ENCODE measurements around the gene GRB10. TPM values are rescaled to one million over a fixed set of nuclear protein-coding genes. Genes with fewer than 3 reads are reported as not detected.

Gene GRB10
- total RNA-seq (240 and 243 TPM in 2 replicates), polyA plus RNA-seq (36.2 and 43.7 TPM in 2 replicates), polyA minus RNA-seq (129 and 144 TPM in 2 replicates), Bru-seq, nascent RNA (percentile 98 among the genes with signal in this experiment), BruChase-seq, experiment 1, labeled RNA remaining after a 6-hour chase (percentile 89 among the genes with signal in this experiment), BruChase-seq, experiment 2, labeled RNA remaining after a 2-hour chase (percentile 95 among the genes with signal in this experiment)
- polyA plus RNA-seq (2011; cell fraction: cytosol; rRNA removed): 30.5 and 31.8 TPM in 2 replicates
- polyA plus RNA-seq (2011; cell fraction: nucleus; rRNA removed): 127 and 138 TPM in 2 replicates
- polyA plus RNA-seq (2012): 81.9 and 101 TPM in 2 replicates
- polyA minus RNA-seq (2011; cell fraction: cytosol; rRNA and poly(A)+ RNA removed): 19.9 TPM
- 265 and 279 TPM in 2 replicates for polyA minus RNA-seq (2011; cell fraction: nucleus; rRNA and poly(A)+ RNA removed)
- long read RNA-seq, full-length matches to known transcripts: 164 of 449 reads
- long read RNA-seq, partial matches to known transcripts: 29 of 449 reads
- long read RNA-seq, other reads (novel, unspliced or antisense): 256 of 449 reads

- CTCF ChIA-PET: interaction anchor here (1.0 to 1.5 kb wide), 4 partner anchors 286 to 378 kb away, joined by 3 to 9 read pairs (median 4); no protein-coding TSS in a partner anchor
- DNase-seq (ENCODE audit: low read depth, low spot score): peak; percentile 35
Measured at GRCh38 chr7:50782375-50783208, at the start of gene GRB10. GRB10 (minus strand) TSS chr7:50782896; CDS start chr7:50732322, 50,574 bp downstream.

More at GRCh38 chr7:50782375-50783208, at the start of gene GRB10:
- no peaks in the 10 kb centered on the region for H3K27me3 ChIP-seq (ENCODE audit: control insufficient read depth in 2 of 2, insufficient read depth in 2 of 2, low read length in 2 of 2)
- H3K4me3 ChIP-seq (replicated peaks in 1 of 3; ENCODE audit: insufficient read depth in 1 of 3, low read depth in 1 of 3, low read length in 3 of 3): peak within 1 kb of the TSS in 2 of 3 experiments; percentile 25 to 41
- H2AFZ ChIP-seq (ENCODE audit: low read depth, low read length): no peak within 1 kb of the TSS
- dilution Hi-C loops (cut with MboI; ENCODE audit: extremely low pct_ligation_motif_present, low sequenced_read_pairs): no loop called here
- peaks cover 99% of the 10 kb centered on the region for H3K79me2 ChIP-seq (ENCODE audit: control insufficient read depth, insufficient read depth, low read length)
- intact Hi-C loops (cut with micrococcal nuclease): loop anchor here (1.0 to 2.0 kb wide), 4 partner anchors 56 to 359 kb away; no protein-coding TSS in a partner anchor
- peaks cover 12% of the 10 kb centered on the region for H4K20me1 ChIP-seq (replicated peaks; ENCODE audit: control insufficient read depth, extremely low read depth, insufficient read depth, low read length)
- peak; percentile 12 to 32 for TF ChIP-seq CTCF (IDR thresholded peaks at IDR 0.05; ENCODE audit: extremely low read depth in 1 of 2, insufficient read depth in 1 of 2, low read depth in 1 of 2, low read length in 2 of 2)
- no peak for TF ChIP-seq MAX (IDR thresholded peaks at IDR 0.05; ENCODE audit: insufficient read depth, insufficient read length)
- no peak for TF ChIP-seq MYC (IDR thresholded peaks at IDR 0.05; ENCODE audit: low read depth, low read length)
- TF ChIP-seq JUN (IDR thresholded peaks at IDR 0.05; ENCODE audit: borderline replicate concordance, insufficient read depth, insufficient read length, low read depth): no peak
- no peak for TF ChIP-seq POLR2A (IDR thresholded peaks at IDR 0.05; ENCODE audit: low read depth, low read length)
- TF ChIP-seq POLR2AphosphoS5 (IDR thresholded peaks at IDR 0.05; ENCODE audit: insufficient read depth, low read depth, low read length): peak; percentile 33
- TF ChIP-seq EZH2 (IDR thresholded peaks at IDR 0.05; ENCODE audit: borderline replicate concordance, low read depth, low read length, severe bottlenecking): no peak
- H3K9me1 ChIP-seq (replicated peaks; ENCODE audit: control insufficient read depth, extremely low read depth, insufficient read depth, low read length): no peaks in the 10 kb centered on the region
- POLR2A ChIA-PET: no interaction called here
- H3K9ac ChIP-seq (replicated peaks; ENCODE audit: extremely low read depth, insufficient read depth, low read length): peak within 1 kb of the TSS; percentile 39
- peak within 1 kb of the TSS; percentile 53 for H3K4me2 ChIP-seq (ENCODE audit: insufficient read depth, low read length)
- H3K9me3 ChIP-seq (replicated peaks; ENCODE audit: control insufficient read depth, insufficient read depth, low read length): no peaks in the 10 kb centered on the region
- BruUV-seq (replicated peaks): no TSS peak
- no peak within 1 kb of the TSS for H3K27ac ChIP-seq (ENCODE audit: insufficient read depth, low read depth, low read length)
- FAIRE-seq: no peak
- H3K4me1 ChIP-seq (ENCODE audit: control insufficient read depth, extremely low read depth, insufficient read depth, low read length): peaks cover 4% of the 10 kb centered on the region
- H3K36me3 ChIP-seq (ENCODE audit: control insufficient read depth in 2 of 2, extremely low read depth in 1 of 2, insufficient read depth in 2 of 2, low read length in 2 of 2): peaks cover 0 to 3% of the 10 kb centered on the region in 2 experiments

Measured in endothelial cell of umbilical vein (primary cell).